ENCODE measurements around the gene IMP4.

The IMP4 gene

DNA sequence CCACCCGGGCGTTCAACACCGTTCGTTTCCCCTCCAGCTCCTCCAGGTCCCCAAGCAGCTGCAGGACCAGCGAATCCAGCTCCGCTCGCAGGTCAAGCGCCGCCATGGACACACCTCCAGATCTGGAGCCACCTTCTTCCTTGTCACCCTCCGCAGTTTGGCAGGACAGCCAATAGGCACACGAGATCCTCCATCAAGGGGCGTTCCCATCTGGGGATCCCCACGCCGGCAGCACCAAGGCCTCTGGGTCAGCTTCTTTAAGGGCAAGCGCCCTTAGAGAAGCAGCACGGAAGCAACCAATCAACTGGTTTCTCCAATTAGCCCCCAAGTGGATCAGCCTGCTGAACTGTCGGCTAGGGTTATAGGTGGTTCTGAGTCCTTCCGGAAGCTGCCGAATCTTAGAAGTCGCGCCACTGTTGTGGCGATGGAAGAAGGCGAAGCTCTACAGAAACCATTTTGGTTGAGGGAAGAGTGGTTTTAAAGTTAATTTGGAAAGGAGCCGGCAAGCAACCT is 621 bp upstream of the IMP4 start (continued):
- TF ChIP-seq ZNF239 (tag by site-specific recombination; IDR thresholded peaks at IDR 0.05) (no peak), ZNF335 (tag by site-specific recombination; conservative IDR thresholded peaks at IDR 0.05) (peak; percentile 81), ZNF561 (tag by site-specific recombination; IDR thresholded peaks at IDR 0.05; ENCODE audit: borderline replicate concordance) (peak; percentile 67)

DNA sequence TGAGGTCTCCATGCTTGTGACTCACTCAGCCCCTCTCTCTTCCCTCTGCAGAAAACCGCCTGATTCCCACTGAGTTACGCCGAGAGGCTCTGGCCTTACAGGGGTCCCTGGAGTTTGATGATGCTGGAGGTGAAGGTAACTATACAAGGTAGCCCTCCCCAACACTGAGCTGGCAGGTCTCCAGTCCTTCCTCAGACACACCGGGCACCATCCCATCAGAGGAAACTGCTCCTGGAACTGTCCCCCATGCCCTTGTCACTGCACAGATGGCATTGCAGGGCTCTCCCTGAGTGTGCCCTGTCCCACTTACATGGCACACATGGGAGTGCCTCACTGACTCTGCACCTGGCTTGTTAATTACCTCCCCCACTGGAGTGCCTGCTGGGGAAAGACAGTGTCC is 1.9 kb downstream of the IMP4 start:
- no peak overlapping the region for H3K4me3 ChIP-seq (ENCODE audit: low read depth, low read length)
- ChIA-PET CTCF (interaction anchor here (1.2 kb wide), 1 partner anchor 12 kb away, joined by 4 read pairs; no protein-coding TSS in a partner anchor), POLR2A (no interaction called here)
- peaks cover 11 to 65% of the 10 kb centered on the region in 2 experiments; a peak in 2 of 3 replicates for H3K36me3 ChIP-seq (ENCODE audit: control insufficient read depth in 2 of 2, insufficient read depth in 1 of 2, low read length in 2 of 2)
- no peaks in the 10 kb centered on the region for H3K9me3 ChIP-seq (ENCODE audit: control insufficient read depth, insufficient read depth, low read depth, low read length)
- H3K4me1 ChIP-seq (ENCODE audit: control insufficient read depth, insufficient read depth, low read length) = no peaks in the 10 kb centered on the region
- no peak for TF ChIP-seq GLI4 (tag by site-specific recombination; IDR thresholded peaks at IDR 0.05)
- no peak for TF ChIP-seq ZNF155 (tag by site-specific recombination; IDR thresholded peaks at IDR 0.05)
- TF ChIP-seq MYNN (tag by site-specific recombination; IDR thresholded peaks at IDR 0.05; ENCODE audit: borderline replicate concordance) = no peak
- TF ChIP-seq ZNF302 (tag by site-specific recombination; IDR thresholded peaks at IDR 0.05; ENCODE audit: low read depth) = no peak
- no peak for TF ChIP-seq ZNF596 (tag by site-specific recombination; IDR thresholded peaks at IDR 0.05)
- TF ChIP-seq ZNF121 (tag by site-specific recombination; IDR thresholded peaks at IDR 0.05) = no peak
- TF ChIP-seq, protein P1, sequence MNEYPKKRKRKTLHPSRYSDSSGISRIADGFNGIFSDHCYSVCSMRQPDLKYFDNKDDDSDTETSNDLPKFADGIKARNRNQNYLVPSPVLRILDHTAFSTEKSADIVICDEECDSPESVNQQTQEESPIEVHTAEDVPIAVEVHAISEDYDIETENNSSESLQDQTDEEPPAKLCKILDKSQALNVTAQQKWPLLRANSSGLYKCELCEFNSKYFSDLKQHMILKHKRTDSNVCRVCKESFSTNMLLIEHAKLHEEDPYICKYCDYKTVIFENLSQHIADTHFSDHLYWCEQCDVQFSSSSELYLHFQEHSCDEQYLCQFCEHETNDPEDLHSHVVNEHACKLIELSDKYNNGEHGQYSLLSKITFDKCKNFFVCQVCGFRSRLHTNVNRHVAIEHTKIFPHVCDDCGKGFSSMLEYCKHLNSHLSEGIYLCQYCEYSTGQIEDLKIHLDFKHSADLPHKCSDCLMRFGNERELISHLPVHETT (tag by site-specific recombination; IDR thresholded peaks at IDR 0.05) = no peak
- no peak for TF ChIP-seq ZNF404 (tag by site-specific recombination; IDR thresholded peaks at IDR 0.05)
- no peak for TF ChIP-seq ZNF202 (tag by site-specific recombination; IDR thresholded peaks at IDR 0.05; ENCODE audit: borderline replicate concordance)
- no peak for TF ChIP-seq ZBTB21 (tag by site-specific recombination; IDR thresholded peaks at IDR 0.05)
- TF ChIP-seq GFI1B (tag by site-specific recombination; IDR thresholded peaks at IDR 0.05) = no peak
- no peak overlapping the region for H3K27ac ChIP-seq (ENCODE audit: extremely low read depth, low read depth, low read length)

DNA sequence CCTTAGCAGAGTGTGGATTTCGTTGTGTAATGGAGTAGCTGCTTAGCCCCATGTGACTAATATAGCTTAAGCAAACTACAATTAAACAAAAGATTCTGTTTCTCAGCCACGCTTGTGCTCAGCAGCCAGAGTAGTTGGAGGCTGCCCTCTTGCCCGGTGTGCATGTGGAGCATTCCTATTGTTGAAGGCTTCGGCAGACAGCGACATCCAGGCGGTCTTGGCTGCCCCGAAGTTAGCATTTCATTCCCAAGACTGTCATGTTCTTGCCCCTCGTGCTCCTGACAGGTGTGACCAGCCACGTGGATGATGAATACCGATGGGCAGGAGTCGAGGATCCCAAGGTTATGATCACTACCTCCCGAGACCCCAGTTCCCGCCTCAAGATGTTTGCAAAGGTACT is 2.4 kb downstream of the IMP4 start:
- H3K27ac ChIP-seq (ENCODE audit: extremely low read depth, low read depth, low read length) = no peak overlapping the region
- TF ChIP-seq, protein P2, sequence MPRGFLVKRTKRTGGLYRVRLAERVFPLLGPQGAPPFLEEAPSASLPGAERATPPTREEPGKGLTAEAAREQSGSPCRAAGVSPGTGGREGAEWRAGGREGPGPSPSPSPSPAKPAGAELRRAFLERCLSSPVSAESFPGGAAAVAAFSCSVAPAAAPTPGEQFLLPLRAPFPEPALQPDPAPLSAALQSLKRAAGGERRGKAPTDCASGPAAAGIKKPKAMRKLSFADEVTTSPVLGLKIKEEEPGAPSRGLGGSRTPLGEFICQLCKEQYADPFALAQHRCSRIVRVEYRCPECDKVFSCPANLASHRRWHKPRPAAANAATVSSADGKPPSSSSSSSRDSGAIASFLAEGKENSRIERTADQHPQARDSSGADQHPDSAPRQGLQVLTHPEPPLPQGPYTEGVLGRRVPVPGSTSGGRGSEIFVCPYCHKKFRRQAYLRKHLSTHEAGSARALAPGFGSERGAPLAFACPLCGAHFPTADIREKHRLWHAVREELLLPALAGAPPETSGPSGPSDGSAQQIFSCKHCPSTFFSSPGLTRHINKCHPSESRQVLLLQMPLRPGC (tag by site-specific recombination; IDR thresholded peaks at IDR 0.05) = no peak
- TF ChIP-seq ZBTB21 (tag by site-specific recombination; IDR thresholded peaks at IDR 0.05) (no peak), TRIM28 (IDR thresholded peaks at IDR 0.05; ENCODE audit: borderline replicate concordance, low read length) (no peak), ZNF239 (tag by site-specific recombination; IDR thresholded peaks at IDR 0.05) (no peak), BCL11B (tag by site-specific recombination; IDR thresholded peaks at IDR 0.05; ENCODE audit: low read depth) (no peak), BCL11A (tag by site-specific recombination; IDR thresholded peaks at IDR 0.05; ENCODE audit: low read depth) (no peak), MEIS1 (CRISPR knock-in tag; IDR thresholded peaks at IDR 0.05; ENCODE audit: borderline replicate concordance) (no peak), SP7 (tag by site-specific recombination; IDR thresholded peaks at IDR 0.05) (no peak), ZNF561 (tag by site-specific recombination; IDR thresholded peaks at IDR 0.05; ENCODE audit: borderline replicate concordance) (no peak), ZNF560 (tag by site-specific recombination; IDR thresholded peaks at IDR 0.05; ENCODE audit: borderline replicate concordance) (no peak), FEZF1 (tag by site-specific recombination; IDR thresholded peaks at IDR 0.05) (no peak)
- TF ChIP-seq, protein P3, sequence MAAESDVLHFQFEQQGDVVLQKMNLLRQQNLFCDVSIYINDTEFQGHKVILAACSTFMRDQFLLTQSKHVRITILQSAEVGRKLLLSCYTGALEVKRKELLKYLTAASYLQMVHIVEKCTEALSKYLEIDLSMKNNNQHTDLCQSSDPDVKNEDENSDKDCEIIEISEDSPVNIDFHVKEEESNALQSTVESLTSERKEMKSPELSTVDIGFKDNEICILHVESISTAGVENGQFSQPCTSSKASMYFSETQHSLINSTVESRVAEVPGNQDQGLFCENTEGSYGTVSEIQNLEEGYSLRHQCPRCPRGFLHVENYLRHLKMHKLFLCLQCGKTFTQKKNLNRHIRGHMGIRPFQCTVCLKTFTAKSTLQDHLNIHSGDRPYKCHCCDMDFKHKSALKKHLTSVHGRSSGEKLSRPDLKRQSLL (tag by site-specific recombination; IDR thresholded peaks at IDR 0.05) = no peak
- H3K4me1 ChIP-seq (ENCODE audit: control insufficient read depth, insufficient read depth, low read length) = no peaks in the 10 kb centered on the region
- H3K9me3 ChIP-seq (ENCODE audit: control insufficient read depth, insufficient read depth, low read depth, low read length) = no peaks in the 10 kb centered on the region
- peaks cover 11 to 60% of the 10 kb centered on the region in 2 experiments; a peak in 2 of 3 replicates for H3K36me3 ChIP-seq (ENCODE audit: control insufficient read depth in 2 of 2, insufficient read depth in 1 of 2, low read length in 2 of 2)
- H3K4me3 ChIP-seq (ENCODE audit: low read depth, low read length) = no peak overlapping the region
- ChIA-PET CTCF (interaction anchor here (1.2 kb wide), 1 partner anchor 13 kb away, joined by 4 read pairs; no protein-coding TSS in a partner anchor), POLR2A (no interaction called here)
